ENCODE results near the gene RND2.
"Not testable (repeated sequence)": the region's sequence is repeated elsewhere in the genome, so short reads cannot be mapped to it uniquely, and the experiment has no call there.

Gene RND2

DNA sequence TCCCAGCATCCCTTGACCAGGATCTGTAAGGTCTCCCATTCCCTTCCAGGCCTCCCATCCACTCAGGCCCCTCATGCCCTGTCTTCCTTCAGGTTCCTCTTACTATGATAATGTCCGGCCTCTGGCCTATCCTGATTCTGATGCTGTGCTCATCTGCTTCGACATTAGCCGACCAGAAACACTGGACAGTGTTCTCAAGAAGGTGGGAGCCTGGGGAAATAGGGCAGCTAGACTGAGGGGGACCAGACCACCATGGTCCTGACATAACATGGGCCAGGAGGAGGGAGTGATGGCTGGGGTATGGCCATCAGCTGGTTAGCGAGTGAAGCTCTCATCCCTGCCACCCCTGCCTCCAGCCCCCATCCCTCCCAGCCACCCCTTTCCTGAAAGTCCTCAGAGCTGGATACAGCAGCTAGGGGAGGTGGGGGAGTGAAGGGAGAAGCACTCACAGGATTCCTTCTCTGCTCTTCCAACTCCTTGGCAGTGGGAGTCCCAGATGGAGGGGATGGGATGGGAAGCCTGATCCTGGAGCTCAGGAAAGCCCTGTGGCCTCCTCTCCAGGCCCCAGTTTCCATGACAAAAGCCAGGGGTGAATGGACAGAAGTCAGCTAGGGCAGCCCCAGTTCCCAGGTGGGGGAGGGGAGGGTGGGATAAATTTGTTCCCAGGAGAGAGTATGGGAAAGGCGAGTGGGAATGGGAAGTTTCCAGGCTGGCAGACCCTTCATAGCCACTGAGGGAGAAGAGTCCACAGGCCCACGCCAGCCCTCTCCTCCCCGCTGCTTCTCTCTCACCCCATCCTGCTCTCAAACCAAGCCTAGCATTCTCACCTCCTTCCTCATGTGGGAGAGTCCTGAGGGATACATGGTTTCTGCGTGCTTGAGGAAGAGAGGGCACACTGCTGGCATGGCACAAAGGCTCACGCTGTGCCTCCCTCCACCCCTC, 2.3 kb downstream of the RND2 start:
- DNase-seq, result no peak

DNA sequence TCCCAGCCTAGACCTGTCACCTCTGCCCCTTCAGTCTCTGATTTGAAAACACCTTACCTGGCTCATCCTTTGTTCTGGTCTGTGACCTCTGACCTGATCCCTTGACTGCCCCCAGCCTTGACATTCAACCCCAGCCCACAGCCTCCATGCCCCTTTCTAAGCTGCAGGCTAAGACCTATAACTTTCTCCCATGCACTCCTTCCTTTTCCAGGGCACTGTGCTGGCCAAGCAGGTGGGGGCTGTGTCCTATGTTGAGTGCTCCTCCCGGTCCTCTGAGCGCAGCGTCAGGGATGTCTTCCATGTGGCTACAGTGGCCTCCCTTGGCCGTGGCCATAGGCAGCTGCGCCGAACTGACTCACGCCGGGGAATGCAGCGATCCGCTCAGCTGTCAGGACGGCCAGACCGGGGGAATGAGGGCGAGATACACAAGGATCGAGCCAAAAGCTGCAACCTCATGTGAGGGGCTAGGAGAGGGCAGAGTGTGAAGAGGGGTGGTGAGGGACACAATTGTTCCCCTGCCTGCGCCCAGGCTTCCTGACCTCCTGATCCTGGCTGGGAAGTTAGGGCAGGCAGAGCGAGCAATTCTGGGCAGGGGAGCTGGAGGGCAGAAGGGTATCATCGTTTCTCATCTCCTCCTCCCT, 3.3 kb downstream of the RND2 start:
- no peak for DNase-seq

DNA sequence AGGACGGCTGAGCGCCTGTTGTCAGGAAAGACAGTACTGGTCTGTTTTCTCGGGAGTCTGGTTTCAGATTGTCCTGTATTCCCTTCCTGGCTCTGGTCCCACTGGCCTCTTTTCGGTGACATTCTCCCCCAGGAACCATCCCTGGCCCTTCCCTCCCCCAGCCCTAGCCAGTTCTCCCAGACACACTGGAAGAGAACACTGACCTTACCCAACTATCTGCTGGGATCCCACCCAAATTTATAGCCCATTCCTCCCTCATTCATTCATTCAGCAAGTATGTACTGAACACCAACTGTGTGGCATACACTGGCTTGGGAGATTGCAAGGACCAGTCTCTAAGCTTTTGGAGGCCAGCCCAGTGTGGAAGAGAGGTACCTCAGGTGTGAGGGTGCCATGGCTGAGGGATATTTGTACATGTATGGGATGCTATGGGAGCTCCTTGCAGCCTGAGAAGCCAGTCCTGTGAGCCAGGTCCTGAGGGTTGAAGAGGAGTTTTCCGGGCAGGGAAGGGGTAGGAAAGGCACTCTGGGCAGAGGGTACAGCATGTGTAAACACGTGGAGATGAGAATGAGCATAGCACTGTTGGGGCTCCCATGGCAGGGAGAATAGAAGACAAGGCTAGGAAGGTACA, 5.2 kb downstream of the RND2 start:
- DNase-seq, result no peak

DNA sequence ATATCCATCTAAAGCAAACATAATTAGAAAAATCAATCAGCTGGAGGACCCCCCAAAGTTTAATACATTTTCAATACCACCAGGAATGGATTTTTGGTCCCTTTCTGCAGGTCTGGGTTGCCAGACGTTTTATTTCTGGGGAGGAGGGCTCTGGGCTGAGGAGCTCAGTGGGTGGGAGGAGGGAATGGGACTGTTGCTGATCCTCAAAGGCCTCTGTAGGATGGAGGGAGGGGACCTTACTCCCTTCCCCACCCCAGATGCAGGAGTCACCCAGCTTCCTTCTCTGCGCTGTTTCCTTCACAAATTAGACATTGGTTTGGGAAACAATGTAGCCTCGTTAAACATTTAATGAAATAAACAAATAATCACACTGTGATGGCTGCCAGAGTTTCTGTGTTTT, 6.6 kb downstream of the RND2 start:
- DNase-seq, result no peak

DNA sequence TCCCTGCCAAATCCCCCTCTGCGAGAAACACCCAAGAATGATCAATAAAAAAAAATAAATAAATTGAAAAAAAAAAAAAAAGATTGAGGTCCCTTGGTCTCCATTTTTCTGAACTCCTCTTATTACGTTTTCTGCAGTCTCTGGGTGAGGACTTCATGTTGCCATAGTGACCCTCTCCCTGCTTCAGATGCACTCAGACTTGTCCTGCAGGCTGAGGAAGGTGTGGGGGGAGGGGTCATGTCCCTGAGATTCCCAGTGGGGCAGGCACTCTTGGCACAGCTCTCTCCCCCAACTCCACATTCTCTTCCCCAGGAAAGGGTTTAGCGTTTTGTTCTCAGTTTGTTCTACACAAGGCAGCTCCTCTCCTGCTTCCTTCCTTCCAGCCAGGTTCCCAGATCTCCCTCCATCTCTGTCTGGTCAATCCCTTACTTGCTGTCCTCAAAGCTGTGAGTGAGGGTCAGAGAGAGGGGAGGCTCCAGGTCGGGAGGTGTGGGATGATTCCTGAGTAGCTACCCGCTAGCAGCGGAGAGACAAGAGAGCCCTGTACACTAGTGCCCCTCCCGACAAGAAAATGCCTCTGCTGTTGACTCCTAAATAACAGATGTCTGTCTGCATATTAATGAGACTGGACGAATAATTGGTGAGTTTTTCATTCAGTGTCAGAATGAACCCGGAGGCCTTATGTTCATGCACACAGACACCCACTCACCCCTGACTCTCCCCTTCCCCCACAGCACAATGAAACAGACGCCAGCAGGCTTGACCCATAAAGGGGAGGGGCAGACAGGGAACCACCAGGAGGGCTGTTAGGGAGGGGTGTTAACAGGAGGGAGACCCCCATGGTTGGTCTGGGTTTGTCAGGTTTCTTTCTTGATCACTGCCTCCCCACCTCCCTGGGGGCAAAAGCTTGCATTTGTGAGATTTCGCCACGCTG, 9.2 kb downstream of the RND2 start:
- no peak for DNase-seq

DNA sequence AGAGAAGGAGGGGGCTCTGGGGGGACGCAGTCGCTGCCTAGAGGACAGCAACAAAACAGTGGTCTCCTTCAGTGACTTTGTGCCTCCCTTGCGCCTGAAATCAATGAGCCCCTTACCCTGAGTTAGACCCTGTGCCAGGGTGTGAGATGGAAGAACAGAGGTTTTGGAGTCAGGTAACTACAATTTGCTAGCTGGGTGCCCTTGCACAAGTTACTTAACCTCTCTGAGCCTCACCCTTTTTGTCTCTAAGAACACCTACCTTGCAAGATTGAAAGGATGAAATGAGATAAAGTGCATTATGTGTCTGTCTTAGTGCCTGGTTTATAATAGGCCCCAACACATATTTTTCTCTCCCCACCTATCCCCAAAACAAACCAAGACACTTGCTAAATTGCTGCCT, 9.9 kb downstream of the RND2 start:
- DNase-seq, result no peak

DNA sequence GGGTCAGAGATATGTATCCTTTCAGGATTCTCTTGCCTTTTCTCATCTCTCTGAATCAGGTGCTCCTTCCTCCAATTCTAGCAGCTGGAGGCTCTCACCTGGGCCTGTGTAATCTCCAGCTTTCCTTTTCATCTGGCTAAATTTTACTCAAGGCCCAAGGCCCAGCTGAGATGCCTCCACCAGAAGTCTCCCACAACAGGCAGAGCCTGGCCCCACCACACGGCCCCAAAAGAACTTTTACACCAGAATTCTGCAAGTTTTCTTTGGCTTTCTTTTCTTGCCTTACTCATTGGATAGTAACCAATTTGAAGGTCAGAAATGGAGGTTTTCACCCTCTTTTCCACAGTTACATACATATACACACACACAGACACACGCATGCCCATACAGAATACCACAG, 14.6 kb downstream of the RND2 start:
- DNase-seq, result no peak

DNA sequence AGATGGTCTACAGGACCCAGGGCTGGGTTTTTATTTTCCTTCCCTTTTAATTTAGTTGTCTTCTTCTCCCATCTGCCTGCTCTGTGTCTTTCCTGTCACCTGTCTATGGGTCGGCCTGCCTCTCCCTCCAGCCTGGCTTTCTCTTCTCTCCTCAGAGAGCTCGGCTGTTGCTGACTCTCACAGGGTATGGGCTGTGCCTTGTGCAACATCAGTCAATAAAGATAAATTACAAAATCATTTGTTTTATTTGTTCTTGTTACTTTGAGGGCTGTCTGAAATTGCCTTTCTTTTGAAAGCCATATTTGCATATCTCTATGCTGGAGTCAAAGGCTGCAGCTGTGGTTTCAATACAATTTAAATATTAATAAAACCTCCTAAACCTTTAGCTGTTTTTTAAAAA, 15.6 kb downstream of the RND2 start:
- DNase-seq, result no peak

DNA sequence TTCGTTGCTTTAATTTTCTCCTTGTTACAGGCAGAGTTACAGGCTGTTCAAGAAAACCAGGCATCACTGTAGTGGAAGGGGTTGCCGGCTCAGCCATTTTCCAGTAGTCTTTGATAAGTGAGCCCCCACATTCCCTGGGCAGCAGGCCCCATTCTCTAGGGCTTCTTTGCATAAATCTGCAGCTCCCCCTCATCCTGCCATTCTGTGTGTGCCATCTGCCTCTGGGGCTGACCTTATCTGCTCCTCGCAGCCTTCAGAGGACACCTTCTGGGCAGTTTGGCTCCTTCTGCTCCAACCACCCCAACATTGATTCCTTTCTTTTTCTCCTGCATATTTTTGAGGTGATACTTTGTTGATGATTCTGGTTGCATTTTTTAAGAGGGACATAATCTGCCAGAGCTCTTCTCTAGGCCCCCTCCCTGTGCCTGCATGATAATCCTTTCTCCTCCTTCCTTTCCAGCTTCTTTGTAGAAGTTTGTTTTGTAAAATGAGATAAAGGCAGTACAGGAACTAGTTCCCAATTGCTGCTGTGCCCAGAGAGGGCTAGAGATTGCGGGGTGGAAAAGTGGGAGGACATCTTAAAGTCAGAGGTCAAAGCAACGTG, 17.1 kb downstream of the RND2 start:
- DNase-seq, result no peak

DNA sequence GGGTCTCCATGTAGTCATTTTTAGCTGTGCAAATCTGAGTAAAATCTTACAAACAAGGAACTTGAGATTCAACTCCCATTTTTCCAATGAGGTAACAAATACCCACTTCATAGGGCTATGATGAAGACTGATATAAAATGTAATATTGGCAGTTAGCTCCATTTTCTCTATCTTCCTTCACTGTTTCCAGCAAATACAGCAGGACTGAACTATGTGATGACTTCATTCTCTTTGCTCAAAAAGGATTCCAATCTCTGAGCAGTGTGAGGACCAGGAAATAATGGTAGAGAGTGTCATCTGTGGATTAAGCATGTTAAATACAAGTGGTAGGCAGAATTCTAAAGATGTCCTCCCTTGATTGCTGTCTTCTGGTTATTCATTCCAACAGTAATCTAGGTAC, 18.3 kb downstream of the RND2 start:
- no peak for DNase-seq

DNA sequence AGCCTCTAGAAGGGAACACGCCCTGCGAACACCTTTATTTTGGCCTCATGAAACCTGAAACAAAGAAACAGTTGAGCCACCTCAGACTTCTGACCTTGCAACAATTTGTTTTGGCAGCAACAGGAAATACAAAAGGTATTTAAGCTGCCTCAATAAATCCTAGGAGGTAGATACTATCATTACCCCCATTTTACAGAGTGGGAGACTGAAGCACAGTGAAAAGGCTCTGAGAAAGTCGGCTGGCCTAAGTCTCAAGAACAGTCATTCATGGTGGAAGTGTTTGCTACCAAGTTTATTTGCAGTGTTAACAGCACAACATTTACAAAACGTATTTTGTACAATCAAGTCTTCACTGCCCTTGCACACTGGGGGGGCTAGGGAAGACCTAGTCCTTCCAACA, 19.0 kb downstream of the RND2 start:
- DNase-seq, result no peak

DNA sequence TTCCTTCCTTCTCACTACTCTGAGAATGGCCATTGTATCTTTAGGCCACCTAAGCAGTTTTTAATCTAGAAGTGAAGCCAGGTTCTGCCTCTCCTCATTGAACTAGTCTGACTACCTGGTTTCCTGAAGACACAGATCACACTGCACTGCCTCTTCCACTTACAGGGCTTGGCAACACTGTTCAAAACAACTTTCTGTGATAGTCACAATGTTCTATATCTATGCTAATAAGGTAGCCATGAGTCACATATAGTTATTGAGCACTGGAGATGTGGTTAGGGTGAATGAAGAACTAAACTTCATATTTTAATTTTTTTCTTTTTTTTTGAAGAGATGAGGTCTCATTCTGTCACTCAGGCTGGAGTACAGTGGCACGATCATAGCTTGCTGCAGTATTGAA, 26.9 kb downstream of the RND2 start:
- no peak for DNase-seq

DNA sequence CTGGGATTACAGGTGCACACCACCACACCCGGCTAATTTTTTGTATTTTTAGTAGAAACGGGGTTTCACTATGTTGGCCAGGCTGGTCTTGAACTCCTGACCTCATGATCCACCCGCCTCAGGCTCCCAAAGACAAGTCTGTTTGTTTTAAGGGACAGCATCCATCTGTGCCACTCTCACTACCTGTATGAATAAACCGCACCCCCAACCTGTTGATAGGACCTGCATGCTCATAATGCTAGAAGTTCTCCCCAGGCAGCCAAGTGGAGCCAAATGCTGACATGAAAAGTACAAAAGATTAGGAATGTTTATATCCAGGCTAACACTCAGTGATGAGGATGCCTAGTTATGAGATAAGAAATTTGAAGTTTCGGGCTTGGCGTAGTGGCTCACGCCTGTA, 28.0 kb downstream of the RND2 start:
- DNase-seq, result not testable (repeated sequence)

DNA sequence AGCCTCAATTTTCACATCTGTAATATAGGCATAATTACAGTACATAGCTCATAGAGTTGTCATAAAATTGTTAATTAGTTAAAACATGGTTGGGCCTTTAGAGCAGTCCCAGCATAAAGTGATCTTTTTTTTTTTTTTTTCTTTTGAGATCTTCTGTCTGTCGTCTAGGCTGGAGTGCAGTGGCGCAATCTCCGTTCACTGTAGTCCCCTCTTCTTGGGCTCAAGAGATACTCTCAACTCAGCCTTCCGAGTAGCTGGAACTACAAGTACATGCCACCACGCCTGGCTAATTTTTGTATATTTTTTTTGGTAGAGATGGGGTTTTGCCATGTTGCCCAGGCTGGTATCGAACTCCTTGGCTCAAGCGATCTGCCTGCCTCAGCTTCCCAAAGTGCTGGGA, 31.0 kb downstream of the RND2 start:
- no peak for DNase-seq

DNA sequence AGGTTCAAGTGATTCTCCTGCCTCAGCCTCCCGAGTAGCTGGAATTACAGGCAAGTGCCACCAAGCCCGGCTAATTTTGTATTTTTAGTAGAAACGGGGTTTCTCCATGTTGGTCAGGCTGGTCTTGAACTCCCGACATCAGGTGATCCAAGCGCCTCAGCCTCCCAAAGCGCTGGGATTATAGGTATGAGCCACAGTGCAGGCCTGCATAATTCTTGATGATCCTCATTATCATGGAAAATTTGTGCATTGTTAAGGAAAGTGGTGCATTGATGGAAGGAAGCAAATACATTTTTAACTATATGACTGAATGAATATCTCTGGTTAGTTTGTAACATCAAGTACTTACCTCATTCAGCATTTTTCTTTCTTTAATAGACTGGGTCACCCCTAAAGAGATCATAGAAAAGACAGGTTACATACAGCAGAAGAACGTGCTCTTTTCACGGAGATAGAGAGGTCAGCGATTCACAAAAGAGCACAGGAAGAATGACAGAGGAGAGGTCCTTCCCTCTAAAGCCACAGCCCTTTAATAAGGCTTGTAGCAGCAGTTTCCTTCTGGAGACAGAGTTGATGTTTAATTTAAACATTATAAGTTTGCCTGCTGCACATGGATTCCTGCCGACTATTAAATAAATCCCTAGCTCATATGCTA, 38.1 kb downstream of the RND2 start:
- no peak for DNase-seq

DNA sequence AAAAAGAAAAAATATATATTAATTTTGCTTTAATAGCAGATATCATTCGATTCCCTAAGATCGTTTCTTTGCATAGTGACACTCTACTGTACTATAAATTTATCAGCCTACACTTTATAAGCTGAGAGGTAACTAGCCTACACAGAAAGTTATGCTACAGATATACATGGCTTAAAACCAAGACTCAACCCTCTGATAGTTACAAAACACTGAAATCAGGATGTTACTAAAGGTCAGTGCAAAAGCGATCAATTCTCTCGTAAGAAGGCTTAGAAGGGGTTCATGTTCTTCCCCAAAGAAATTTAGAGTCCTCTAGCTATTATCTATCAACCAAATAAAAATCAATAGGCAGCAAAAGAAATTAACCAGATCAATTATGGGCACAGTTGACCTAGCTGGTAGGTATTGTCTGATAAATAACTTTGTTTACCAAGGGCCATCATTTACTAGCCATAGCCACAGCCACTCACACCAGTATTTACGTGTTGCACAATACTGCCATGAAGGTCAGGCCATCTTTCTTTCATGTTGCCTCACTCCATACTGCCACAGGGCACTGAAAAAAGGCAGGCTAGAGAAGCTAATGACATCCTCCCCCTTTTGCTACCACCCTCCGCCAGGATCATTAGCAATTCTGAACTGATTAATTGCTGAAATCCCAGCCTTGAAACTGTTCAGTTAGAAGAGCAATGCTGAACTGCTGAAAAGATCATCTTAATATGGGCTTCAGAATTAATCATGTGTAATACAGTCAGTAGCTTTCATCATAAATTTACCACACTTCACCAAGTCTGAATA, 43.7 kb downstream of the RND2 start:
- no peak for DNase-seq

DNA sequence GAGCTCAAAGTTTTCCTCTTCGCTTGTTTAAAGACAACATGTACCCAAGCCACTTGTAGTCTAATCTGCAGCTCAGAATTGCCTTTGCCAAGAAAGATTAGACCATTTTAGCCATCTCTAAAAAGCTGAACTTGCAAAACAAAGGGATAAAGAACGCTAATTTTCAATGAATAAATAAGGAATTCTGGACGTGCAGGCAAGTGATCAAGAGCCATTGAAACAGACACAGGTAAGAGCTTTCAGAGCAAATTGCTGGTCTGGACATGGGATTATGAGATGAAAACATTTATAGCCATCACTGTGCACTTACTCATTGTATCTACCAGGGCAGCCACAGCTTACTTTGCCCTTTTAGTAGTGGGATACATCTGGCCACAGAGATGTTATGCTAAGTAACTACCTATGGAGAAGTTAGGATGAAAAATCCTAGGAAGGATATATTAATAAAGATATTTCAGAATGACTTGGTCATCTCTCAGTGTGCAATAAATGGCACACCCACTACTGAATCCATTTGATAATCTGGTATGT, 44.4 kb downstream of the RND2 start:
- no peak for DNase-seq

DNA sequence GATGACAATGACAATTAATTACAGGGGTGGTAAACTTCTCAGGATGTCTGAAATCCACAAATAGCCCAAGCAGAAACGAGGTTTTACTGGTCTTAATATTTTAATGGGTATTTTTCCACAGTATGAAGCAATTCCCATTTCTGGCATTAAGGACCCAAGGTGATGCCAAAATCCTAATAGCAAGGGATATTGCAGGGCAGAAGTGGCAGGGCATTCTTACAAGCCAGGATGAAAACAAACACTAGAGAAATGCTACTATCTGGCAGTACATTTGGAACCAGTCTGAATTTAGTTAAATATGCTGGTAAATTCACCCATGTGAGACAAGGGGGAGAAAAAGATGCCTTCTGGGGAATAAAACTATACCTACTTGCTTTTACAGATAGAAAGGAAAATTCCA, 45.2 kb downstream of the RND2 start:
- DNase-seq, result no peak

DNA sequence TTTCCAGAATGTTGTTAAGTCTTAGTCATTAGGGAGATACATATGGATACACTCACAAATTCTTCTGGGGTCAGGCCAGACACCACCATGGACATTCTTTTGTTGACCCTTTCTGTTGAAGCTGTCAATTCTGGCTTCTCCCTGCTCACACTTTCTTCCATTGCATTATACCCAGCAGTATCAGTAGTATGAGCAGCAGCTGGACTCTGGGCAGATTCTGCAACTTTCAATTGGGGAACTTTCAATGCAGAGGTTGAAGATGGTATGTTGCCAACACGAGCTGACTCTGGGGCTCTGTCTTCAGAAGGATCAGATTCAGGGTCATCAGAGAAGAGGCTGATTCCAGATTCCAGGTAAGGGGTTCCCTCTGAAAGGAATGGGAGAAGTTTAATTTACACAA, 45.8 kb downstream of the RND2 start:
- no peak for DNase-seq

DNA sequence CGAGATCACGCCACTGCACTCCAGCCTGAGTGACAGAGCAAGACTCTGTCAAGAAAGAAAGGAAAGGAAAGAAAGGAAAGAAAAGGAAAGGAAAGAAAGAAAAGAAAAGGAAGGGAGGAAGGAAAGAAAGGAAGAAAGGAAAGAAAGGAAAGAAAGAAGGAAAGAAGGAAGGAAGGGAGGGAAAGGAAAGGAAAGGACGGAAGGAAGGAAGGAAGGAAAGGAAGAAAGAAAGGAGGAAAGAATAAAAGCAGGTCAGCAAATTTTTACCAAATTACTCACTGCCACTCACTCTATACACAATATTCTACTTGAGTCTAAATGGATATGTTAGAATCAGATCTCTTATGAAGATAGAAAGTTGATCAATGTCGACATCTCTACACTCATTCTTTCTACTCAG, 49.8 kb downstream of the RND2 start:
- DNase-seq, result no peak

Data from stimulated activated CD4-positive, alpha-beta T cell treated with anti-CD3 and anti-CD28 coated beads, Interleukin-2, amount 100 ng/mL, for 48 hours (primary cell).